Common myeloid progenitor, CD34-positive (primary cell): ENCODE data around the gene DBNL.

ENCODE experiments used
- CTCF ChIA-PET: fragments of 350-600 bp; sonication (Branson Sonifier 250); formaldehyde crosslinking; loops from one replicate; lab custom pipeline; 2021; ENCODE audit warnings: antibody characterized with exemption; lab: Charles Lee
- POLR2A ChIA-PET: fragments of 350-600 bp; sonication (Branson Sonifier 250); formaldehyde crosslinking; loops from one replicate; lab custom pipeline; 2021; ENCODE audit warnings: antibody characterized with exemption; lab: Charles Lee
- DNase-seq, 3 donors: peaks; one replicate each; pipeline versions ENCODE4 v3.0.0 to v3.0.0-alpha.2; 2013
- H3K27ac ChIP-seq, 2 experiments: 1 replicate in 1 of 2; 2 replicates in 1 of 2; pipeline ENCODE4 v1.7.0; 2013; ENCODE audit warnings: inconsistent platforms in 2 of 2, low read length in 2 of 2, mild to moderate bottlenecking in 2 of 2, low read depth in 1 of 2, moderate library complexity in 1 of 2; ENCODE audit not compliant: severe bottlenecking in 2 of 2, insufficient read depth in 1 of 2, poor library complexity in 1 of 2
- H3K27me3 ChIP-seq, 5 experiments: replicated peaks in 2 of 5; 1 replicate in 3 of 5; 2 replicates in 2 of 5; pipeline versions ENCODE4 v1.6.1 to v1.7.0; 2013; ENCODE audit warnings: low read length in 4 of 5, mild to moderate bottlenecking in 2 of 5, moderate library complexity in 2 of 5, inconsistent platforms in 1 of 5; ENCODE audit not compliant: insufficient read depth in 5 of 5, control insufficient read depth in 4 of 5
- H3K36me3 ChIP-seq, 4 experiments: 1 replicate in 2 of 4; 2 replicates in 2 of 4; pipeline versions ENCODE4 v1.6.1 to v1.7.0; 2013; ENCODE audit warnings: low read length in 3 of 4, control low read depth in 1 of 4, mild to moderate bottlenecking in 1 of 4; ENCODE audit not compliant: control insufficient read depth in 4 of 4, insufficient read depth in 4 of 4
- H3K4me1 ChIP-seq, 4 experiments: 1 replicate in 3 of 4; 2 replicates in 1 of 4; pipeline versions ENCODE4 v1.6.1 to v1.7.1; 2013; ENCODE audit warnings: low read length in 3 of 4, mild to moderate bottlenecking in 3 of 4, control low read depth in 1 of 4, inconsistent platforms in 1 of 4, moderate library complexity in 1 of 4; ENCODE audit not compliant: control insufficient read depth in 4 of 4, insufficient read depth in 4 of 4; ENCODE audit errors: control extremely low read depth in 1 of 4
- H3K4me3 ChIP-seq, 7 experiments: 1 replicate in 4 of 7; 2 replicates in 3 of 7; pipeline versions ENCODE4 v1.5.1 to v1.7.0; 2013; ENCODE audit warnings: mild to moderate bottlenecking in 7 of 7, low read length in 6 of 7, moderate library complexity in 6 of 7, inconsistent platforms in 2 of 7, low read depth in 2 of 7, control low read depth in 1 of 7; ENCODE audit not compliant: insufficient read depth in 4 of 7, control insufficient read depth in 1 of 7; ENCODE audit errors: extremely low read depth in 1 of 7
- H3K9me3 ChIP-seq, 5 experiments: 1 replicate in 4 of 5; 2 replicates in 1 of 5; pipeline versions ENCODE4 v1.6.1 to v1.7.1; 2013; ENCODE audit warnings: low read length in 4 of 5, mild to moderate bottlenecking in 2 of 5, inconsistent platforms in 1 of 5, low read depth in 1 of 5, moderate library complexity in 1 of 5; ENCODE audit not compliant: control insufficient read depth in 4 of 5, insufficient read depth in 2 of 5; ENCODE audit errors: control extremely low read depth in 1 of 5
- WGBS: methylation state at CpG from one replicate; pipeline ENCODE4 v1.1.5; 2013; ENCODE audit not compliant: insufficient coverage; 5-methylcytosine and 5-hydroxymethylcytosine counted together

The DBNL gene

GRCh38 chr7:44043902-44044301, 600 bp upstream of the DBNL start:
- no peak for DNase-seq
- Histone ChIP-seq H3K27ac (peak overlapping the region in 1 of 2 experiments; percentile 87), H3K27me3 (no peaks in the 10 kb centered on the region), H3K4me3 (peak overlapping the region; percentile 75 to 97 (median 90)), H3K4me1 (peaks cover 19 to 43% (median 33%) of the 10 kb centered on the region in 4 experiments), H3K36me3 (peaks cover 0 to 23% (median 4%) of the 10 kb centered on the region in 4 experiments), H3K9me3 (no peaks in the 10 kb centered on the region)
- ChIA-PET POLR2A (interaction anchor here (1.6 kb wide), 1 partner anchor 22 kb away, joined by 4 read pairs; the partner anchor contains the start of gene PGAM2), CTCF (interaction anchor here (0.6 to 2.1 kb wide), 3 partner anchors 20 to 28 kb away, joined by 3 to 7 read pairs (median 5); no protein-coding TSS in a partner anchor)
- 35% methylated on average over 7 of the region's 8 CpGs for WGBS

GRCh38 chr7:44045226-44046014, 918 bp downstream of the DBNL start:
- Histone ChIP-seq H3K4me1 (peaks cover 19 to 38% (median 33%) of the 10 kb centered on the region in 4 experiments), H3K27me3 (no peaks in the 10 kb centered on the region), H3K4me3 (peak overlapping the region; percentile 75 to 97 (median 90)), H3K36me3 (peaks cover 8 to 35% (median 14%) of the 10 kb centered on the region in 4 experiments), H3K9me3 (no peaks in the 10 kb centered on the region), H3K27ac (peak overlapping the region; percentile 64 to 87)
- DNase-seq: no peak
- WGBS: 25% methylated on average over 13 of the region's 15 CpGs
- ChIA-PET CTCF (interaction anchor here (2.1 to 3.7 kb wide), 2 partner anchors 16 to 27 kb away, joined by 7 to 11 read pairs; no protein-coding TSS in a partner anchor), POLR2A (interaction anchor here (1.6 kb wide), 1 partner anchor 20 kb away, joined by 4 read pairs; the partner anchor contains the start of gene PGAM2)

DNA sequence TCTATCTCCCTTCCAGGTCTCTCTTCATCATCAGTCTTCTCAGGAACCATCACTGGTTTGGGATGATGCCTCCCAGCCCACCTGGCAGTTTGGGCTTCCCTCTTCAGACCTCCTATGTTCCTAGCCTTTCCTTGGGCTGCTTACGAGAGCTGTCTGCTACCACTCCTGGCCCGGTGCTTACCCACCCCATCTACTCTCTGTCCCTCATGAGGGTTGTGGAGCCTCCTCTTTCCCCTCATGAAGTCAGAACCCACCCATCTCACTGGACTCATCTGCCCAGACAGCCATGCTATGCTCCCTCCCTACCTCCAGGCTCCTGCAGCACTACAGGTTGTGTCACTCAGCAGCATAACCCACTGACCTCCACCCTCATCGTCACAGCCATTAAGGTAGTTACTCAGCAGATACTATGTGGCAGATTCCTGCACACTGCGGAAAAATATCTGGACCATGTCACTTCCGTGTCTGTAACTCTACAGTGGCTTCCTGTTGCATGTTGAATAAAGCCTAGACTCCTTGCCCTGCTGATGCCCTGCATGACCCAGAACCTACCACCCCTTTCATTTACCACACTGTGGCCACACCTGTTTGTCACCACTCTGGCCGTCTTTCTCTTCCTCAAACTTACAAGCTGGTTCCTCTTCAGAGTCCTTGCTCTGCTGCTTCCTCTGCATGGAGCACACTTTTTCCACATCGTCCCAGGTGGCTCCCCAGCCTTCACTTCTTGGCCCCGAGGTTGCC, 2.0 kb downstream of the DBNL start:
- Histone ChIP-seq H3K36me3 (peaks cover 9 to 45% (median 24%) of the 10 kb centered on the region in 4 experiments), H3K4me1 (peaks cover 19 to 36% (median 28%) of the 10 kb centered on the region in 4 experiments), H3K27ac (peak overlapping the region in 1 of 2 experiments; percentile 87), H3K9me3 (no peaks in the 10 kb centered on the region), H3K27me3 (no peaks in the 10 kb centered on the region), H3K4me3 (peak overlapping the region in 3 of 7 experiments; percentile 1 to 89 (median 21))
- 59% methylated on average over 8 of the region's 8 CpGs for WGBS
- ChIA-PET POLR2A (no interaction called here), CTCF (interaction anchor here (0.6 to 3.7 kb wide), 3 partner anchors 15 to 95 kb away, joined by 5 to 11 read pairs (median 5); no protein-coding TSS in a partner anchor)
- DNase-seq: peak; percentile 29 to 85 (median 79)

- peaks cover 18 to 59% (median 35%) of the 10 kb centered on the region in 4 experiments for H3K36me3 ChIP-seq
- no peaks in the 10 kb centered on the region for H3K27me3 ChIP-seq
- CTCF ChIA-PET: interaction anchor here (1.0 to 3.7 kb wide), 3 partner anchors 13 to 20 kb away, joined by 4 to 11 read pairs (median 4); partner anchors contain the start of gene PGAM2
- POLR2A ChIA-PET: no interaction called here
- peaks cover 19 to 36% (median 28%) of the 10 kb centered on the region in 4 experiments for H3K4me1 ChIP-seq
- no peak overlapping the region for H3K4me3 ChIP-seq
- WGBS: 98% methylated on average over 5 of the region's 7 CpGs
- H3K27ac ChIP-seq: peak overlapping the region in 1 of 2 experiments; percentile 1
- no peaks in the 10 kb centered on the region for H3K9me3 ChIP-seq
- no peak for DNase-seq
Observed at GRCh38 chr7:44048031-44048795, 3.7 kb downstream of the DBNL start.

DNA sequence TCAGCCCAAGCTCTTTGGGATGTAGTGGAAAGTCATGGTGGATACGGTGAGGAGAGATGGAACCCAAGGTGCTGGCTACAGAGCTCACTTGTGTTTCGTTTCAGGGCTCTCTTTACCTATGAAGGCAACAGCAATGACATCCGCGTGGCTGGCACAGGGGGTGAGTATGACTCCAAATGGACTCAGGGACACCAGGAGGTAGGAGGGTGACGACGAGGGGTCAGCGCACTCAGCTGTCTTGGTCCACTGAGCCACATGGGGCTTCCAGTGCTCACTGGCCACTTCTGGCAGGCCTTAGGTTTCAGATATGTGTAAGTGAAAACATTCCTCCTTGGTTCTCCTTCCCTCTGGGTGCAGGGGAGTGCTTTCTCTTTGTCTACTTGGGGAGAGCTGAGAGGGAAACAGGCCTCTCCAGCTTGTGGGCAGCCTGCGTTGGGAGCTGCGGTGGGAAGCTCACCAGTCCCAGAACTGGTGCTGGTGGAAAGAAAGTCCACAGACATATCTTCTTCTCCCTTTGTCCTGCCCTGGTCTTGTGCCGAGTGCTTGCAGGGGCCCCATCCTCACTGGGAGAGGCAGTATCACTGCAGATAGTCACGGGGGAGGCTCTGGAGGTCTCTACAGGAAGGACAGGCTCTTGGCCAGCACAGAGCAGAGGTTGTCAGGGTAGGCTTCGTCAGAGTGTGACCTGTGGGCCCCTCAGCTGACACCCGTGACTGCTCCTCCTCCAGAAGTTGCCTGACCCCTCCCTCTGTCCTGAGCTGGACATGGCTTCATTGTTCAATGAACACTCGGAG, 5.8 kb downstream of the DBNL start:
- WGBS: 93% methylated on average over 10 of the region's 14 CpGs
- Histone ChIP-seq H3K9me3 (no peaks in the 10 kb centered on the region), H3K4me1 (peaks cover 10 to 21% (median 17%) of the 10 kb centered on the region in 4 experiments), H3K4me3 (no peak overlapping the region), H3K36me3 (peaks cover 18 to 67% (median 47%) of the 10 kb centered on the region in 4 experiments), H3K27ac (no peak overlapping the region), H3K27me3 (no peaks in the 10 kb centered on the region)
- DNase-seq: no peak
- ChIA-PET CTCF (interaction anchor here (1.1 to 1.8 kb wide), 2 partner anchors 15 to 147 kb away, joined by 3 to 6 read pairs; partner anchors contain the start of gene PGAM2), POLR2A (no interaction called here)
